Hepatocyte (in vitro differentiated cells): ENCODE data around the gene TIGD6.

ENCODE experiments used
- CTCF ChIP-seq: fragments of 200-600 bp; sonication (generic); IDR thresholded peaks from 2 replicates; pipeline ENCODE4 v1.5.1; 2016; ENCODE audit warnings: antibody characterized with exemption, mild to moderate bottlenecking; ENCODE audit not compliant: poor library complexity
- EZH2 ChIP-seq: fragments of 200-600 bp; sonication (generic); IDR thresholded peaks from 2 replicates; pipeline ENCODE4 v1.6.1; 2016; ENCODE audit warnings: antibody characterized with exemption, mild to moderate bottlenecking, borderline replicate concordance
- EZH2phosphoT487 ChIP-seq: fragments of 200-600 bp; sonication (generic); IDR thresholded peaks from one replicate; pipeline ENCODE4 v1.6.1; 2018; ENCODE audit warnings: antibody characterized with exemption, mild to moderate bottlenecking, low read depth, moderate library complexity; ENCODE audit not compliant: unreplicated experiment, severe bottlenecking

- TF ChIP-seq CTCF (no peak), EZH2 (no peak), EZH2phosphoT487 (no peak)
These were observed 33.5 kb downstream of the TIGD6 start for GRCh38 chr5:149966946-149967345.
